ENCODE data around the gene TBC1D16.

GRCh38 chr17:79936641-79937381 is 98.9 kb downstream of the TBC1D16 start:
- TF ChIP-seq, protein P1, sequence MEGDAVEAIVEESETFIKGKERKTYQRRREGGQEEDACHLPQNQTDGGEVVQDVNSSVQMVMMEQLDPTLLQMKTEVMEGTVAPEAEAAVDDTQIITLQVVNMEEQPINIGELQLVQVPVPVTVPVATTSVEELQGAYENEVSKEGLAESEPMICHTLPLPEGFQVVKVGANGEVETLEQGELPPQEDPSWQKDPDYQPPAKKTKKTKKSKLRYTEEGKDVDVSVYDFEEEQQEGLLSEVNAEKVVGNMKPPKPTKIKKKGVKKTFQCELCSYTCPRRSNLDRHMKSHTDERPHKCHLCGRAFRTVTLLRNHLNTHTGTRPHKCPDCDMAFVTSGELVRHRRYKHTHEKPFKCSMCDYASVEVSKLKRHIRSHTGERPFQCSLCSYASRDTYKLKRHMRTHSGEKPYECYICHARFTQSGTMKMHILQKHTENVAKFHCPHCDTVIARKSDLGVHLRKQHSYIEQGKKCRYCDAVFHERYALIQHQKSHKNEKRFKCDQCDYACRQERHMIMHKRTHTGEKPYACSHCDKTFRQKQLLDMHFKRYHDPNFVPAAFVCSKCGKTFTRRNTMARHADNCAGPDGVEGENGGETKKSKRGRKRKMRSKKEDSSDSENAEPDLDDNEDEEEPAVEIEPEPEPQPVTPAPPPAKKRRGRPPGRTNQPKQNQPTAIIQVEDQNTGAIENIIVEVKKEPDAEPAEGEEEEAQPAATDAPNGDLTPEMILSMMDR (IDR thresholded peaks at IDR 0.05), result no peak
- TF ChIP-seq POLR2A (IDR thresholded peaks at IDR 0.05), result no peak

Data from Peyer's patch (tissue), 4 donors.